ENCODE results near the gene CDCA5. TPM values are rescaled to one million over a fixed set of nuclear protein-coding genes. Genes with fewer than 3 reads are reported as not detected.

Gene CDCA5
- total RNA-seq, 2 donors from 2014 or later, result 48.1 to 82.6 TPM

- 95 to 97% methylated on average over 20 to 21 of the region's 21 CpGs for WGBS, 2 experiments (ENCODE audit: insufficient coverage in 1 of 2, insufficient read length in 1 of 2)
- H3K9ac ChIP-seq (ENCODE audit: extremely low read depth, low read length, poor library complexity, severe bottlenecking), result no peak overlapping the region
- H3K9me3 ChIP-seq (ENCODE audit: control insufficient read depth, low read length), result no peaks in the 10 kb centered on the region
- no peaks in the 10 kb centered on the region for H3K27me3 ChIP-seq (ENCODE audit: control insufficient read depth, insufficient read depth, low read length, poor library complexity, severe bottlenecking)
- no peak for DNase-seq
- peaks cover 7% of the 10 kb centered on the region for H3K4me1 Mint-ChIP-seq
- no peaks in the 10 kb centered on the region for H3K27me3 Mint-ChIP-seq (ENCODE audit: insufficient read depth)
- TF ChIP-seq, protein P1, sequence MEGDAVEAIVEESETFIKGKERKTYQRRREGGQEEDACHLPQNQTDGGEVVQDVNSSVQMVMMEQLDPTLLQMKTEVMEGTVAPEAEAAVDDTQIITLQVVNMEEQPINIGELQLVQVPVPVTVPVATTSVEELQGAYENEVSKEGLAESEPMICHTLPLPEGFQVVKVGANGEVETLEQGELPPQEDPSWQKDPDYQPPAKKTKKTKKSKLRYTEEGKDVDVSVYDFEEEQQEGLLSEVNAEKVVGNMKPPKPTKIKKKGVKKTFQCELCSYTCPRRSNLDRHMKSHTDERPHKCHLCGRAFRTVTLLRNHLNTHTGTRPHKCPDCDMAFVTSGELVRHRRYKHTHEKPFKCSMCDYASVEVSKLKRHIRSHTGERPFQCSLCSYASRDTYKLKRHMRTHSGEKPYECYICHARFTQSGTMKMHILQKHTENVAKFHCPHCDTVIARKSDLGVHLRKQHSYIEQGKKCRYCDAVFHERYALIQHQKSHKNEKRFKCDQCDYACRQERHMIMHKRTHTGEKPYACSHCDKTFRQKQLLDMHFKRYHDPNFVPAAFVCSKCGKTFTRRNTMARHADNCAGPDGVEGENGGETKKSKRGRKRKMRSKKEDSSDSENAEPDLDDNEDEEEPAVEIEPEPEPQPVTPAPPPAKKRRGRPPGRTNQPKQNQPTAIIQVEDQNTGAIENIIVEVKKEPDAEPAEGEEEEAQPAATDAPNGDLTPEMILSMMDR (conservative IDR thresholded peaks at IDR 0.05), result no peak
- peaks cover 23% of the 10 kb centered on the region for H3K36me3 Mint-ChIP-seq (ENCODE audit: low read depth)
- H3K4me3 Mint-ChIP-seq, result peak overlapping the region; percentile 75
- no peak overlapping the region for H3K4me3 ChIP-seq (ENCODE audit: low read length)
- H3K27ac Mint-ChIP-seq, result no peak overlapping the region
- H3K9me3 Mint-ChIP-seq, result no peaks in the 10 kb centered on the region
- peaks cover 8% of the 10 kb centered on the region for H3K4me1 ChIP-seq (ENCODE audit: control insufficient read depth, insufficient read depth, low read length)
- no peak overlapping the region for H3K27ac ChIP-seq (ENCODE audit: low read depth, low read length)
- H3K36me3 ChIP-seq (ENCODE audit: control insufficient read depth, insufficient read depth, low read length), result peaks cover 54% of the 10 kb centered on the region
Observed at GRCh38 chr11:65115361-65116082, 31.7 kb upstream of the CDCA5 start.

- Histone ChIP-seq H3K36me3 (ENCODE audit: control insufficient read depth, insufficient read depth, low read length) (peaks cover 45% of the 10 kb centered on the region), H3K27ac (ENCODE audit: low read depth, low read length) (no peak overlapping the region), H3K9me3 (ENCODE audit: control insufficient read depth, low read length) (no peaks in the 10 kb centered on the region), H3K9ac (ENCODE audit: extremely low read depth, low read length, poor library complexity, severe bottlenecking) (no peak overlapping the region), H3K27me3 (ENCODE audit: control insufficient read depth, insufficient read depth, low read length, poor library complexity, severe bottlenecking) (no peaks in the 10 kb centered on the region), H3K4me3 (ENCODE audit: low read length) (no peak overlapping the region), H3K4me1 (ENCODE audit: control insufficient read depth, insufficient read depth, low read length) (peaks cover 8% of the 10 kb centered on the region)
- Mint-ChIP-seq H3K4me3 (no peak overlapping the region), H3K36me3 (ENCODE audit: low read depth) (peaks cover 14% of the 10 kb centered on the region), H3K27ac (no peak overlapping the region), H3K9me3 (no peaks in the 10 kb centered on the region), H3K27me3 (ENCODE audit: insufficient read depth) (no peaks in the 10 kb centered on the region), H3K4me1 (peaks cover 7% of the 10 kb centered on the region)
- WGBS, 2 experiments (ENCODE audit: insufficient coverage in 1 of 2, insufficient read length in 1 of 2), result 93 to 99% methylated on average over 9 to 11 of the region's 11 CpGs
- no peak for DNase-seq
- TF ChIP-seq, protein P1 (conservative IDR thresholded peaks at IDR 0.05), result no peak
Observed at GRCh38 chr11:65114538-65115171, 30.8 kb upstream of the CDCA5 start.

DNA sequence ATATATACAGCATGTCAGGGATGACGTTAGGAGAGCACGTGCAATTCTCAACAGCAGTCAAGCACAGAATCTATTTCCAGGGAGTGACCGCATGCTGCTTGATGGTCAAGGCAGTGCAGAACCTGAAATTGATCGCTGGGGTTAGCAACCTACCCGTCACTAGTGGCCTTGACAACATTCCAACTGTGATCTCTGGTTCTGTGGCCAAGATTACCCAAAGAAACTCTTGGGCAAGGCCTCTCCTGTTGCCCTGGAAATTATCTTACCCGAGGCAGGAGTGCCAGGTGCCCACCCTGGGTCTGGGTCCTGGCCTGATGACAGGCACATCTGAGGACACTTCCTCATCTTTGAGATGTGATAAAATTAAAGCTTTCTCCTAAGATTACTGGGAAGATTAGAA, 30.0 kb upstream of the CDCA5 start:
- Histone ChIP-seq H3K9me3 (ENCODE audit: control insufficient read depth, low read length) (no peaks in the 10 kb centered on the region), H3K4me1 (ENCODE audit: control insufficient read depth, insufficient read depth, low read length) (peaks cover 8% of the 10 kb centered on the region), H3K4me3 (ENCODE audit: low read length) (peak overlapping the region; percentile 87), H3K27me3 (ENCODE audit: control insufficient read depth, insufficient read depth, low read length, poor library complexity, severe bottlenecking) (no peaks in the 10 kb centered on the region), H3K36me3 (ENCODE audit: control insufficient read depth, insufficient read depth, low read length) (peaks cover 38% of the 10 kb centered on the region), H3K27ac (ENCODE audit: low read depth, low read length) (no peak overlapping the region), H3K9ac (ENCODE audit: extremely low read depth, low read length, poor library complexity, severe bottlenecking) (no peak overlapping the region)
- H3K4me1 Mint-ChIP-seq, result peaks cover 7% of the 10 kb centered on the region
- DNase-seq, result no peak
- H3K4me3 Mint-ChIP-seq, result peak overlapping the region; percentile 89
- no peaks in the 10 kb centered on the region for H3K27me3 Mint-ChIP-seq (ENCODE audit: insufficient read depth)
- H3K36me3 Mint-ChIP-seq (ENCODE audit: low read depth), result peaks cover 11% of the 10 kb centered on the region
- H3K9me3 Mint-ChIP-seq, result no peaks in the 10 kb centered on the region
- TF ChIP-seq, protein P1 (conservative IDR thresholded peaks at IDR 0.05), result no peak
- WGBS, 2 experiments (ENCODE audit: insufficient coverage in 1 of 2, insufficient read length in 1 of 2), result 92 to 94% methylated on average over 5 to 6 of the region's 6 CpGs
- no peak overlapping the region for H3K27ac Mint-ChIP-seq
